ENCODE results near the gene GALNT1. TPM values are rescaled to one million over a fixed set of nuclear protein-coding genes. Genes with fewer than 3 reads are reported as not detected.
A peak's percentile ranks its signal among the peaks of the same experiment; 100 is the strongest.

The GALNT1 gene
- total and polyA plus RNA-seq, 12 donors, result 8.1 to 61.2 (median 42.1) TPM

GRCh38 chr18:35635170-35635569, 53.6 kb downstream of the GALNT1 start:
- H3K9me3 ChIP-seq, result peaks cover 0 to 13% (median 0%) of the 10 kb centered on the region in 11 donors
- 32 to 33% methylated on average over 1 of the region's 1 CpG for WGBS, 2 donors
- peak overlapping the region in 1 of 10 donors; percentile 16 for H3K27ac ChIP-seq

DNA sequence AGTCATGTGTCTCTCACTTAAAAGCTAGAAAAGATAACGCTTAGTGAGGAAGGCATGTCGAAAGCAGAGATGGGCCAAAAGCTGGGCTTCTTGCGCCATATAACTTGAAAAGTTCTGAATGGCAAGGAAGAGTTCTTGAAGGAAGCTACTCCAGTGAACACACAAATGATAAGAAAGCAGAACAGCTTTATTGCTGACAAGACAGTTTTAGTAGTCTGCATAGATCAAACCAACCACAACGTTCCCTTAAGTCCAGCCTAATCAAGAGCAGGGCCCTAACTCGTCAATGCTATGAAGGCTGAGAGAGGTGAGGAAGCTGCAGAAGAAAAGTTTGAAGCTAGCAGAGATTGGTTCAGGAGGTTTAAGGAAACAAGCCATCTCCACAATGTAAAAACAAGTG, 55.7 kb downstream of the GALNT1 start:
- Histone ChIP-seq H3K36me3 (no peaks in the 10 kb centered on the region), H3K4me1 (peaks cover 0 to 20% (median 6%) of the 10 kb centered on the region in 9 donors), H3K4me3 (no peak overlapping the region), H3K9me3 (peaks cover 0 to 13% (median 0%) of the 10 kb centered on the region in 11 donors), H3K27ac (no peak overlapping the region), H3K27me3 (no peaks in the 10 kb centered on the region)
- ATAC-seq (no peak), DNase-seq (no peak)
- intact Hi-C loops (cut with DNase I), result no loop called here
- TF ChIP-seq CTCF (IDR thresholded peaks at IDR 0.05), result no peak
- WGBS, 2 donors, result 97% methylated on average over 5 of the region's 5 CpGs

More at GRCh38 chr18:35635170-35635569, 53.6 kb downstream of the GALNT1 start:
- intact Hi-C loops (cut with DNase I), result no loop called here
- no peak for DNase-seq
- no peaks in the 10 kb centered on the region for H3K27me3 ChIP-seq
- TF ChIP-seq CTCF (IDR thresholded peaks at IDR 0.05), result no peak
- H3K4me3 ChIP-seq, result no peak overlapping the region
- H3K4me1 ChIP-seq, result peaks cover 0 to 12% (median 5%) of the 10 kb centered on the region in 9 donors
- ATAC-seq, result peak in 1 of 8 donors; percentile 20
- no peaks in the 10 kb centered on the region for H3K36me3 ChIP-seq

- Histone ChIP-seq H3K9me3 (peaks cover 0 to 13% (median 0%) of the 10 kb centered on the region in 11 donors), H3K36me3 (no peaks in the 10 kb centered on the region), H3K4me1 (peaks cover 0 to 15% (median 5%) of the 10 kb centered on the region in 9 donors), H3K27ac (no peak overlapping the region), H3K27me3 (no peaks in the 10 kb centered on the region), H3K4me3 (no peak overlapping the region)
- ATAC-seq, result no peak
- no peak for TF ChIP-seq CTCF (IDR thresholded peaks at IDR 0.05)
- DNase-seq, result no peak
- intact Hi-C loops (cut with DNase I), result no loop called here
- 98% methylated on average over 4 of the region's 4 CpGs for WGBS, 2 donors
These were observed 57.8 kb downstream of the GALNT1 start for GRCh38 chr18:35639296-35639695.

GRCh38 chr18:35641467-35641866, 59.9 kb downstream of the GALNT1 start:
- no peak for TF ChIP-seq CTCF (IDR thresholded peaks at IDR 0.05)
- Histone ChIP-seq H3K36me3 (no peaks in the 10 kb centered on the region), H3K27ac (no peak overlapping the region), H3K27me3 (no peaks in the 10 kb centered on the region), H3K9me3 (peaks cover 0 to 13% (median 0%) of the 10 kb centered on the region in 11 donors), H3K4me1 (peaks cover 0 to 9% (median 0%) of the 10 kb centered on the region in 9 donors), H3K4me3 (no peak overlapping the region)
- intact Hi-C loops (cut with DNase I), result no loop called here
- DNase-seq (no peak), ATAC-seq (no peak)
- 86 to 87% methylated on average over 4 of the region's 4 CpGs for WGBS, 2 donors
